K562 (cell line): ENCODE results near the gene DPP8. TPM values are rescaled to one million over a fixed set of nuclear protein-coding genes. Genes with fewer than 3 reads are reported as not detected.

Source experiments
- CHD4 ChIP-seq: fragments of 200-600 bp; sonication (generic); IDR thresholded peaks from 3 replicates; pipeline ENCODE4 v1.6.1; 2012; ENCODE audit warnings: low read depth, mild to moderate bottlenecking, mixed read lengths, low read length, inconsistent platforms; ENCODE audit not compliant: insufficient read depth, insufficient replicate concordance, poor library complexity, severe bottlenecking
- CTBP1 ChIP-seq: fragments of 450-650 bp; IDR thresholded peaks from 2 replicates; pipeline ENCODE4 v1.6.1; 2016; ENCODE audit warnings: borderline replicate concordance
- E2F3 ChIP-seq: fragments of 250-450 bp; sonication (Bioruptor Pico); IDR thresholded peaks from 2 replicates; pipeline ENCODE4 v1.4.0; 2020; ENCODE audit warnings: mild to moderate bottlenecking
- ERF ChIP-seq: fragments of 450-650 bp; formaldehyde crosslinking; IDR thresholded peaks from 2 replicates; pipeline ENCODE4 v1.4.0; 2020; ENCODE audit warnings: mild to moderate bottlenecking, mixed read lengths
- MAFG ChIP-seq: fragments of 450-650 bp; conservative IDR thresholded peaks from 2 replicates; pipeline ENCODE4 v1.6.1; 2016; ENCODE audit warnings: missing genetic modification characterization, missing compliant biosample characterization
- MLLT1 ChIP-seq, 2 experiments: fragments of 450-650 bp; IDR thresholded peaks; 2 replicates each; pipeline ENCODE4 v1.6.1; 2016
- TAF1 ChIP-seq: IDR thresholded peaks from 2 replicates; pipeline ENCODE4 v1.6.1; 2011; ENCODE audit warnings: mild to moderate bottlenecking, low read length, moderate library complexity; ENCODE audit not compliant: insufficient read depth, control insufficient read depth, severe bottlenecking; ENCODE audit errors: extremely low read depth
- TCF7L2 ChIP-seq: fragments of 150-350 bp; IDR thresholded peaks from 2 replicates; pipeline ENCODE4 v1.6.1; 2016; ENCODE audit warnings: low read depth, mild to moderate bottlenecking, low read length, moderate library complexity
- ZBTB8A ChIP-seq: fragments of 450-650 bp; IDR thresholded peaks from 2 replicates; pipeline ENCODE4 v1.6.1; 2018; ENCODE audit warnings: mild to moderate bottlenecking, moderate library complexity; ENCODE audit not compliant: partially characterized antibody
- ZBTB9 ChIP-seq: fragments of 450-650 bp; formaldehyde crosslinking; IDR thresholded peaks from 2 replicates; pipeline ENCODE4 v1.4.0; 2020; ENCODE audit warnings: mild to moderate bottlenecking, moderate library complexity
- ZNF318 ChIP-seq, 2 experiments: fragments of 450-650 bp; IDR thresholded peaks; 2 replicates each; pipeline ENCODE4 v1.6.1; 2016; ENCODE audit warnings: mild to moderate bottlenecking in 2 of 2, borderline replicate concordance in 1 of 2, low read depth in 1 of 2, moderate library complexity in 1 of 2
- ZNF324 ChIP-seq: fragments of 250-450 bp; sonication (Bioruptor Pico); IDR thresholded peaks from 2 replicates; pipeline ENCODE4 v1.4.0; 2020; ENCODE audit warnings: mild to moderate bottlenecking
- ZNF511 ChIP-seq: sonication (generic); formaldehyde crosslinking; IDR thresholded peaks from 2 replicates; pipeline ENCODE4 v1.8.0; 2022; ENCODE audit warnings: mild to moderate bottlenecking, missing genetic modification reagents
- ZNF75A ChIP-seq: fragments of 450-650 bp; formaldehyde crosslinking; IDR thresholded peaks from 2 replicates; pipeline ENCODE4 v1.4.0; 2020; ENCODE audit warnings: mild to moderate bottlenecking
- polyA plus RNA-seq, 8 experiments: library from polyadenylated mRNA; depleted of rRNA in 4 of 8; stranded (reverse) in 5 of 8; unstranded in 3 of 8; fragments of >200 nt; fragmentation: Nextera tagmentation in 2 of 8; fragmentation: Illumina TruSeq in 1 of 8; extraction: Ambion mirVana in 2 of 8; extraction: Trizol in 1 of 8; gene quantifications; 2 replicates each; pipeline versions ENCODE4 v1.2.1 to v1.2.3, GENCODE V29; 2011 to 2014; ENCODE audit warnings: inconsistent platforms in 1 of 8, missing spikeins in 1 of 8
- total RNA-seq, 7 experiments: library from RNA; depleted of rRNA in 6 of 7; stranded (reverse); fragments of >200 nt in 6 of 7; fragmentation: Illumina TruSeq in 2 of 7; extraction: Trizol in 2 of 7; gene quantifications; 2 replicates each; pipeline versions ENCODE4 v1.2.1 to v1.2.3, GENCODE V29; 2011 to 2021; ENCODE audit warnings: low replicate concordance in 1 of 7

The DPP8 gene
- total and polyA plus RNA-seq, 9 of the 15 experiments (the other 6 are each of a cell fraction or from before 2014, with no cell fraction given) = 5.5 to 36.7 (median 20.7) TPM

- no peak for TF ChIP-seq ZBTB9 (CRISPR knock-in tag)
- no peak for TF ChIP-seq ZNF318 (IDR thresholded peaks at IDR 0.05; ENCODE audit: borderline replicate concordance in 1 of 2, low read depth in 1 of 2)
- no peak for TF ChIP-seq ZBTB8A
- no peak for TF ChIP-seq TAF1
- TF ChIP-seq ERF = no peak
- TF ChIP-seq E2F3 (CRISPR knock-in tag) = no peak
- no peak for TF ChIP-seq ZNF324 (CRISPR knock-in tag)
- no peak for TF ChIP-seq ZNF511 (CRISPR knock-in tag)
- TF ChIP-seq MAFG (tag) = no peak
- TF ChIP-seq MLLT1 (IDR thresholded peaks at IDR 0.05) = peak in 1 of 2 experiments; percentile 63; a peak in 1 of 4 replicates
- TF ChIP-seq ZNF75A (CRISPR knock-in tag) = no peak
- TF ChIP-seq CHD4 = no peak
- peak; percentile 59; the same call in 1 of the 2 replicates for TF ChIP-seq CTBP1
- TF ChIP-seq TCF7L2 = no peak
These were observed 108.4 kb downstream of the DPP8 start (continued) for GRCh38 chr15:65409036-65409631.
